ENCODE measurements around the gene GLDN.
A peak's percentile ranks its signal among the peaks of the same experiment; 100 is the strongest.
"Not testable (repeated sequence)": the region's sequence is repeated elsewhere in the genome, so short reads cannot be mapped to it uniquely, and the experiment has no call there.

GLDN gene

GRCh38 chr15:51401051-51401780, 59.8 kb downstream of the GLDN start:
- H3K27me3 ChIP-seq (ENCODE audit: insufficient read depth, low read length), result no peaks in the 10 kb centered on the region
- H3K9me3 ChIP-seq (ENCODE audit: insufficient read depth, low read depth, low read length), result no peaks in the 10 kb centered on the region
- H3K4me1 ChIP-seq (ENCODE audit: insufficient read depth, low read length), result 0 out of 2 replicates have a peak, but pooled peaks cover 7% of the 10 kb centered on the region

GRCh38 chr15:51401872-51402517, 60.5 kb downstream of the GLDN start:
- no peak overlapping the region for H3K9ac ChIP-seq (ENCODE audit: low read depth, low read length)
- no peak overlapping the region for H3K4me3 ChIP-seq (ENCODE audit: low read length)
- no peaks in the 10 kb centered on the region for H3K27me3 ChIP-seq (ENCODE audit: insufficient read depth, low read length)
- no peaks in the 10 kb centered on the region for H3K9me3 ChIP-seq (ENCODE audit: insufficient read depth, low read depth, low read length)
- 0 out of 2 replicates have a peak, but pooled peaks cover 7% of the 10 kb centered on the region for H3K4me1 ChIP-seq (ENCODE audit: insufficient read depth, low read length)
- no peak overlapping the region for H3K27ac ChIP-seq (ENCODE audit: low read length)
- no peaks in the 10 kb centered on the region for H3K36me3 ChIP-seq (ENCODE audit: insufficient read depth, low read depth, low read length)

More at GRCh38 chr15:51401051-51401780, 59.8 kb downstream of the GLDN start:
- H3K27ac ChIP-seq (ENCODE audit: low read length), result no peak overlapping the region
- no peaks in the 10 kb centered on the region for H3K36me3 ChIP-seq (ENCODE audit: insufficient read depth, low read depth, low read length)
- H3K9ac ChIP-seq (ENCODE audit: low read depth, low read length), result no peak overlapping the region
- H3K4me3 ChIP-seq (ENCODE audit: low read length), result no peak overlapping the region

- H3K27ac ChIP-seq (ENCODE audit: low read length), result no peak overlapping the region
- H3K36me3 ChIP-seq (ENCODE audit: insufficient read depth, low read depth, low read length), result no peaks in the 10 kb centered on the region
- H3K9me3 ChIP-seq (ENCODE audit: insufficient read depth, low read depth, low read length), result no peaks in the 10 kb centered on the region
- H3K4me3 ChIP-seq (ENCODE audit: low read length), result no peak overlapping the region
- no peak overlapping the region for H3K9ac ChIP-seq (ENCODE audit: low read depth, low read length)
- H3K27me3 ChIP-seq (ENCODE audit: insufficient read depth, low read length), result no peaks in the 10 kb centered on the region
- 0 out of 2 replicates have a peak, but pooled peaks cover 7% of the 10 kb centered on the region for H3K4me1 ChIP-seq (ENCODE audit: insufficient read depth, low read length)
These were observed 61.8 kb downstream of the GLDN start for GRCh38 chr15:51403072-51403878.

GRCh38 chr15:51403946-51404695, 62.7 kb downstream of the GLDN start:
- no peaks in the 10 kb centered on the region for H3K27me3 ChIP-seq (ENCODE audit: insufficient read depth, low read length)
- H3K9ac ChIP-seq (ENCODE audit: low read depth, low read length), result no peak overlapping the region
- H3K4me1 ChIP-seq (ENCODE audit: insufficient read depth, low read length), result 0 out of 2 replicates have a peak, but pooled peaks cover 7% of the 10 kb centered on the region
- no peaks in the 10 kb centered on the region for H3K36me3 ChIP-seq (ENCODE audit: insufficient read depth, low read depth, low read length)
- H3K9me3 ChIP-seq (ENCODE audit: insufficient read depth, low read depth, low read length), result no peaks in the 10 kb centered on the region
- H3K27ac ChIP-seq (ENCODE audit: low read length), result no peak overlapping the region
- no peak overlapping the region for H3K4me3 ChIP-seq (ENCODE audit: low read length)

- H3K9me3 ChIP-seq (ENCODE audit: insufficient read depth, low read depth, low read length), result no peaks in the 10 kb centered on the region
- H3K27ac ChIP-seq (ENCODE audit: low read length), result no peak overlapping the region
- no peaks in the 10 kb centered on the region for H3K36me3 ChIP-seq (ENCODE audit: insufficient read depth, low read depth, low read length)
- no peak overlapping the region for H3K9ac ChIP-seq (ENCODE audit: low read depth, low read length)
- H3K4me1 ChIP-seq (ENCODE audit: insufficient read depth, low read length), result 0 out of 2 replicates have a peak, but pooled peaks cover 7% of the 10 kb centered on the region
- H3K4me3 ChIP-seq (ENCODE audit: low read length), result no peak overlapping the region
- no peaks in the 10 kb centered on the region for H3K27me3 ChIP-seq (ENCODE audit: insufficient read depth, low read length)
These were observed 64.5 kb downstream of the GLDN start for GRCh38 chr15:51405693-51406523.

GRCh38 chr15:51414256-51414860, 72.9 kb downstream of the GLDN start:
- Histone ChIP-seq H3K27me3 (ENCODE audit: insufficient read depth, low read length) (no peaks in the 10 kb centered on the region), H3K36me3 (ENCODE audit: insufficient read depth, low read depth, low read length) (no peaks in the 10 kb centered on the region), H3K4me3 (ENCODE audit: low read length) (no peak overlapping the region), H3K4me1 (ENCODE audit: insufficient read depth, low read length) (peaks cover 7% of the 10 kb centered on the region; the same call in 1 of the 2 replicates), H3K9me3 (ENCODE audit: insufficient read depth, low read depth, low read length) (no peaks in the 10 kb centered on the region), H3K9ac (ENCODE audit: low read depth, low read length) (no peak overlapping the region), H3K27ac (ENCODE audit: low read length) (no peak overlapping the region)

- Histone ChIP-seq H3K4me1 (ENCODE audit: insufficient read depth, low read length) (peaks cover 7% of the 10 kb centered on the region; the same call in 1 of the 2 replicates), H3K36me3 (ENCODE audit: insufficient read depth, low read depth, low read length) (no peaks in the 10 kb centered on the region), H3K9me3 (ENCODE audit: insufficient read depth, low read depth, low read length) (no peaks in the 10 kb centered on the region), H3K27me3 (ENCODE audit: insufficient read depth, low read length) (no peaks in the 10 kb centered on the region), H3K27ac (ENCODE audit: low read length) (no peak overlapping the region), H3K9ac (ENCODE audit: low read depth, low read length) (peak overlapping the region; percentile 30; the same call in 1 of the 2 replicates), H3K4me3 (ENCODE audit: low read length) (0 out of 2 replicates have a peak overlapping the region, but pooled peaks have one; percentile 14)
These were observed 74.7 kb downstream of the GLDN start for GRCh38 chr15:51416129-51416528.

GRCh38 chr15:51423040-51423439, 81.6 kb downstream of the GLDN start:
- not testable (repeated sequence) for H3K36me3 ChIP-seq (ENCODE audit: insufficient read depth, low read depth, low read length); H3K9ac ChIP-seq (ENCODE audit: low read depth, low read length); H3K4me1 ChIP-seq (ENCODE audit: insufficient read depth, low read length); H3K27ac ChIP-seq (ENCODE audit: low read length); H3K9me3 ChIP-seq (ENCODE audit: insufficient read depth, low read depth, low read length); H3K27me3 ChIP-seq (ENCODE audit: insufficient read depth, low read length); H3K4me3 ChIP-seq (ENCODE audit: low read length)

GRCh38 chr15:51424780-51425179, 83.3 kb downstream of the GLDN start:
- H3K9me3 ChIP-seq (ENCODE audit: insufficient read depth, low read depth, low read length), result no peaks in the 10 kb centered on the region; the same call in 1 of the 2 replicates
- no peak overlapping the region for H3K9ac ChIP-seq (ENCODE audit: low read depth, low read length)
- no peak overlapping the region for H3K27ac ChIP-seq (ENCODE audit: low read length)
- H3K36me3 ChIP-seq (ENCODE audit: insufficient read depth, low read depth, low read length), result no peaks in the 10 kb centered on the region
- no peak overlapping the region for H3K4me3 ChIP-seq (ENCODE audit: low read length)
- H3K27me3 ChIP-seq (ENCODE audit: insufficient read depth, low read length), result no peaks in the 10 kb centered on the region
- H3K4me1 ChIP-seq (ENCODE audit: insufficient read depth, low read length), result peaks cover 4% of the 10 kb centered on the region; the same call in 1 of the 2 replicates

- Histone ChIP-seq H3K4me3 (ENCODE audit: low read length) (no peak overlapping the region), H3K9me3 (ENCODE audit: insufficient read depth, low read depth, low read length) (no peaks in the 10 kb centered on the region; the same call in 1 of the 2 replicates), H3K27me3 (ENCODE audit: insufficient read depth, low read length) (no peaks in the 10 kb centered on the region)
These were observed 84.1 kb downstream of the GLDN start for GRCh38 chr15:51425517-51426040.

More at GRCh38 chr15:51425517-51426040, 84.1 kb downstream of the GLDN start:
- peaks cover 4% of the 10 kb centered on the region; the same call in 1 of the 2 replicates for H3K4me1 ChIP-seq (ENCODE audit: insufficient read depth, low read length)
- H3K9ac ChIP-seq (ENCODE audit: low read depth, low read length), result no peak overlapping the region
- no peaks in the 10 kb centered on the region for H3K36me3 ChIP-seq (ENCODE audit: insufficient read depth, low read depth, low read length)
- no peak overlapping the region for H3K27ac ChIP-seq (ENCODE audit: low read length)
